PC-3 (cell line): ENCODE measurements around the gene LURAP1L. TPM values are rescaled to one million over a fixed set of nuclear protein-coding genes. Genes with fewer than 3 reads are reported as not detected.

ENCODE experiments used
- ATAC-seq: fragments of 200-7000 bp; cut with Tn5 transposase; 2 replicates; pipeline ENCODE4 v1.9.1; 2020; ENCODE audit warnings: mild to moderate bottlenecking, moderate library complexity
- BruUV-seq: library from RNA; stranded (reverse); fragments of 400-500 nt; replicated peaks from 2 replicates; lab custom pipeline; 2021; lab: Mats Ljungman, UMichigan
- CTCF ChIA-PET: fragments of 300-600 bp; sonication (Branson Sonifier 250); formaldehyde crosslinking; loops from one replicate; lab custom pipeline; 2022; ENCODE audit warnings: antibody characterized with exemption; lab: Charles Lee
- POLR2A ChIA-PET: fragments of 300-600 bp; sonication (Branson Sonifier 250); formaldehyde crosslinking; loops from one replicate; lab custom pipeline; 2022; ENCODE audit warnings: antibody characterized with exemption; ENCODE audit not compliant: unreplicated experiment; lab: Charles Lee
- DNase-seq: peaks from one replicate; pipeline ENCODE4 v3.0.0-alpha.2; 2015
- H2AFZ ChIP-seq: fragments of 300-600 bp; sonication (generic); 2 replicates; pipeline ENCODE4 v1.6.0; 2016; ENCODE audit warnings: antibody characterized with exemption, low read length
- H3F3A ChIP-seq: fragments of 300-600 bp; sonication (generic); one replicate; pipeline ENCODE4 v1.6.0; 2017; ENCODE audit warnings: antibody characterized with exemption, low read length, control low read depth, mild to moderate bottlenecking; ENCODE audit not compliant: unreplicated experiment
- H3K27ac ChIP-seq: fragments of 300-600 bp; sonication (generic); 2 replicates; pipeline ENCODE4 v1.5.1; 2016; ENCODE audit warnings: mild to moderate bottlenecking, low read length
- H3K27me3 ChIP-seq: fragments of 300-600 bp; sonication (generic); 2 replicates; pipeline ENCODE4 v1.6.1; 2016; ENCODE audit warnings: low read length, mixed read lengths
- H3K36me3 ChIP-seq: fragments of 300-600 bp; sonication (generic); 2 replicates; pipeline ENCODE4 v1.6.1; 2016; ENCODE audit warnings: low read depth, mixed run types, low read length, mixed read lengths
- H3K4me1 ChIP-seq: fragments of 300-600 bp; sonication (generic); 2 replicates; pipeline ENCODE4 v1.5.1; 2016; ENCODE audit warnings: low read length; ENCODE audit not compliant: insufficient read depth
- H3K4me2 ChIP-seq: fragments of 300-600 bp; sonication (generic); 2 replicates; pipeline ENCODE4 v1.6.0; 2016; ENCODE audit warnings: low read length
- H3K4me3 ChIP-seq: fragments of 300-600 bp; sonication (generic); 2 replicates; pipeline ENCODE4 v1.5.1; 2016; ENCODE audit warnings: mild to moderate bottlenecking, low read length, mixed read lengths
- H3K79me2 ChIP-seq: fragments of 300-600 bp; sonication (generic); 2 replicates; pipeline ENCODE4 v1.6.1; 2017; ENCODE audit warnings: low read length, mixed read lengths
- H3K9ac ChIP-seq: fragments of 300-600 bp; sonication (generic); 2 replicates; pipeline ENCODE4 v1.6.0; 2016; ENCODE audit warnings: mild to moderate bottlenecking, low read length
- H3K9me2 ChIP-seq: fragments of 300-600 bp; sonication (generic); replicated peaks from 2 replicates; pipeline ENCODE4 v1.6.1; 2016; ENCODE audit warnings: mixed run types, low read length, mixed read lengths
- H3K9me3 ChIP-seq: fragments of 300-600 bp; sonication (generic); 2 replicates; pipeline ENCODE4 v1.6.1; 2016; ENCODE audit warnings: low read length, mixed read lengths
- H4K20me1 ChIP-seq: fragments of 300-600 bp; sonication (generic); 2 replicates; pipeline ENCODE4 v1.6.1; 2016; ENCODE audit warnings: low read length, mixed read lengths
- EZH2 ChIP-seq: fragments of 300-600 bp; sonication (generic); IDR thresholded peaks from one replicate; pipeline ENCODE4 v1.6.1; 2017; ENCODE audit warnings: antibody characterized with exemption, mild to moderate bottlenecking, low read length; ENCODE audit not compliant: unreplicated experiment
- EZH2phosphoT487 ChIP-seq: fragments of 300-600 bp; sonication (generic); IDR thresholded peaks from 2 replicates; pipeline ENCODE4 v1.6.1; 2018; ENCODE audit warnings: mild to moderate bottlenecking, antibody characterized with exemption, low read length, borderline replicate concordance
- intact Hi-C: fragments of 100-400 bp; cut with micrococcal nuclease; formaldehyde crosslinking; loops from 2 replicates; pipeline ENCODE4 v1.9.0; 2023
- total RNA-seq: library from RNA; depleted of rRNA; stranded (reverse); fragments of >200 nt; gene quantifications from 2 replicates; pipeline ENCODE4 v1.2.3, GENCODE V29; 2014
- TF ChIP-seq, protein P1 (sequence below): fragments of 300-600 bp; sonication (generic); conservative IDR thresholded peaks from 2 replicates; pipeline ENCODE4 v1.5.1; 2017; ENCODE audit warnings: antibody characterized with exemption, low read depth, mild to moderate bottlenecking, low read length

LURAP1L gene
- total RNA-seq, 1 experiment from 2014 or later, result 16.4 TPM

DNA sequence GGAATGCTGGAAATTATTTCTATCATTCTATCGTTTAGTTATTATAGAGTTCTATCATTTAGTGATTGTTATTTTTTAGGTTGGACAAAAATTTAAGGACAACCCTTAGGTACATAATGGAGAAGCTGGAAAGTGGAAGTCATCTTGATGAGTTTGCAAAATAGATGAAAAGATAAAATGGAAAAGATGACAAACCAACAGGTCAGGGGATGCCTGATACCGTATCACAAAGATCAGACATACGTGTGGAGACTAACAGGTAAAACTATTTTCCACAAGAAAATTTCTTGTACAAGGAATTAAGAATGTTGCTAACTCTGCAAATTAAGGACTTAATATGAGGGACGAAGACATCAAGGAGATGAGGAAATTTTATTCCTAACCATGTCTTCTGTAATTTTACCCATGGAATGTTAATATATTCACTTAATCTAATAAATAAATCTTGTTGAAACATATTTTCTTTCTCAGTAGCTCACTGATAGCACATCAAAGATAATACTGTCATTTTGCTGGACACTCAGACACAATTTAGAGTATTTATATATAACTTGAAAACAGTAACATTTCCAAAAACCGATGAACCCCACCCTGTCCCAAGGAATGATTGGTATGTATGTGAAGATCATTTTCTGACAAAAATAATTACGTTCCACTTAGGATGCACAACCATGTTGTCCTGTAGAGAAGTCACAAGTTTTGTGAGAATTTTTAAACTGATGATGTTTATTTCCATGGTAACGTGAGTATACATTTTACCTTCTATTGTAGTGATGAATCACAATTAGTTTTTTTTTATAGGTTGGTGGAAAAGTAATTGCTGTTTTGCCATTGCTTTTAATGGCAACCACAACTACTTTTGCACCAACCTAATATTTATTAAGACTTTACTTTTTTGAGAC, 2.6 kb downstream of the LURAP1L start:
- H2AFZ ChIP-seq, result no peak overlapping the region
- H3K27me3 ChIP-seq, result no peaks in the 10 kb centered on the region
- TF ChIP-seq EZH2, result no peak
- TF ChIP-seq EZH2phosphoT487, result no peak
- TF ChIP-seq, protein P1, sequence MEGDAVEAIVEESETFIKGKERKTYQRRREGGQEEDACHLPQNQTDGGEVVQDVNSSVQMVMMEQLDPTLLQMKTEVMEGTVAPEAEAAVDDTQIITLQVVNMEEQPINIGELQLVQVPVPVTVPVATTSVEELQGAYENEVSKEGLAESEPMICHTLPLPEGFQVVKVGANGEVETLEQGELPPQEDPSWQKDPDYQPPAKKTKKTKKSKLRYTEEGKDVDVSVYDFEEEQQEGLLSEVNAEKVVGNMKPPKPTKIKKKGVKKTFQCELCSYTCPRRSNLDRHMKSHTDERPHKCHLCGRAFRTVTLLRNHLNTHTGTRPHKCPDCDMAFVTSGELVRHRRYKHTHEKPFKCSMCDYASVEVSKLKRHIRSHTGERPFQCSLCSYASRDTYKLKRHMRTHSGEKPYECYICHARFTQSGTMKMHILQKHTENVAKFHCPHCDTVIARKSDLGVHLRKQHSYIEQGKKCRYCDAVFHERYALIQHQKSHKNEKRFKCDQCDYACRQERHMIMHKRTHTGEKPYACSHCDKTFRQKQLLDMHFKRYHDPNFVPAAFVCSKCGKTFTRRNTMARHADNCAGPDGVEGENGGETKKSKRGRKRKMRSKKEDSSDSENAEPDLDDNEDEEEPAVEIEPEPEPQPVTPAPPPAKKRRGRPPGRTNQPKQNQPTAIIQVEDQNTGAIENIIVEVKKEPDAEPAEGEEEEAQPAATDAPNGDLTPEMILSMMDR, result no peak
- BruUV-seq, result TSS peak; percentile 57
- peaks cover 6% of the 10 kb centered on the region for H3F3A ChIP-seq
- ATAC-seq (no peak), DNase-seq (peak; percentile 16)
- intact Hi-C loops, result loop anchor here (1.0 to 2.0 kb wide), 2 partner anchors 17 to 37 kb away; no protein-coding TSS in a partner anchor
- no peaks in the 10 kb centered on the region for H3K9me2 ChIP-seq
- H3K4me3 ChIP-seq, result peak overlapping the region; percentile 86
- peaks cover 17% of the 10 kb centered on the region for H3K4me1 ChIP-seq
- ChIA-PET POLR2A (interaction anchor here (0.6 to 1.7 kb wide), 3 partner anchors 37 to 157 kb away, joined by 3 to 48 read pairs (median 5); no protein-coding TSS in a partner anchor), CTCF (interaction anchor here (1.1 to 2.3 kb wide), 3 partner anchors 41 to 107 kb away, joined by 4 to 11 read pairs (median 9); no protein-coding TSS in a partner anchor)
- peaks cover 56% of the 10 kb centered on the region for H3K79me2 ChIP-seq
- H3K4me2 ChIP-seq, result peak overlapping the region; percentile 81
- H3K27ac ChIP-seq, result peak overlapping the region; percentile 92
- peak overlapping the region; percentile 98 for H3K9ac ChIP-seq
- no peaks in the 10 kb centered on the region for H4K20me1 ChIP-seq
- 0 out of 2 replicates have a peak, but pooled peaks cover 4% of the 10 kb centered on the region for H3K36me3 ChIP-seq
- peaks cover 4% of the 10 kb centered on the region for H3K9me3 ChIP-seq

GRCh38 chr9:12778389-12778788, 3.6 kb downstream of the LURAP1L start:
- peaks cover 20% of the 10 kb centered on the region for H3K4me1 ChIP-seq
- peak overlapping the region; percentile 81 for H3K4me2 ChIP-seq
- H2AFZ ChIP-seq, result no peak overlapping the region
- H3K4me3 ChIP-seq, result peak overlapping the region; percentile 86; the same call in 1 of the 2 replicates
- H3K9me3 ChIP-seq, result peaks cover 11% of the 10 kb centered on the region
- H3K79me2 ChIP-seq, result peaks cover 66% of the 10 kb centered on the region
- no peak for ATAC-seq
- 0 out of 2 replicates have a peak overlapping the region, but pooled peaks have one; percentile 98 for H3K9ac ChIP-seq
- H4K20me1 ChIP-seq, result no peaks in the 10 kb centered on the region
- intact Hi-C loops, result no loop called here
- ChIA-PET CTCF (no interaction called here), POLR2A (no interaction called here)
- H3K27ac ChIP-seq, result peak overlapping the region; percentile 92; the same call in 1 of the 2 replicates
- no peaks in the 10 kb centered on the region for H3K9me2 ChIP-seq
- H3F3A ChIP-seq, result peaks cover 6% of the 10 kb centered on the region
- DNase-seq, result no peak
- BruUV-seq, result no TSS peak
- TF ChIP-seq EZH2phosphoT487 (no peak), EZH2 (no peak)
- TF ChIP-seq, protein P1, result no peak
- peaks cover 10% of the 10 kb centered on the region; the same call in 1 of the 2 replicates for H3K36me3 ChIP-seq
- H3K27me3 ChIP-seq, result no peaks in the 10 kb centered on the region
